ENCODE results near the gene CRTC2.
"Not testable (repeated sequence)": the region's sequence is repeated elsewhere in the genome, so short reads cannot be mapped to it uniquely, and the experiment has no call there.

- not testable (repeated sequence) for TF ChIP-seq CTCF (IDR thresholded peaks at IDR 0.05; ENCODE audit: insufficient read depth, low read depth, low read length); EZH2 (IDR thresholded peaks at IDR 0.05; ENCODE audit: insufficient read depth, low read length)
Measured at GRCh38 chr1:153910560-153910959, 47.9 kb downstream of the CRTC2 start.

Data from astrocyte (in vitro differentiated cells and primary cell).